Heart left ventricle (tissue), 16 donors: Measurements from ENCODE around the gene RAD51C. TPM values are rescaled to one million over a fixed set of nuclear protein-coding genes. Genes with fewer than 3 reads are reported as not detected.
A peak's percentile ranks its signal among the peaks of the same experiment; 100 is the strongest.
"Not testable (repeated sequence)": the region's sequence is repeated elsewhere in the genome, so short reads cannot be mapped to it uniquely, and the experiment has no call there.

Experiments used
- ATAC-seq, 4 donors: fragments of 200-7000 bp; cut with Tn5 transposase; one replicate each; pipeline ENCODE4 v1.9.1; 2020 to 2022; ENCODE audit warnings: moderate library complexity in 4 of 4, mild to moderate bottlenecking in 3 of 4, moderate number of reproducible peaks in 1 of 4
- DNase-seq, 5 donors: peaks; one replicate each; pipeline ENCODE4 v3.0.0-alpha.2; 2020
- H3K27ac ChIP-seq, 12 donors: fragments of 200-600 bp; sonication (generic) in 4 of 12; one replicate each; pipeline versions ENCODE4 v1.5.0 to v1.8.0; 2016 to 2022; ENCODE audit warnings: mild to moderate bottlenecking in 2 of 12
- H3K27me3 ChIP-seq, 9 donors: fragments of 200-600 bp; sonication (generic) in 2 of 9; one replicate each; pipeline versions ENCODE4 v1.5.1 to v1.8.0; 2016 to 2022; ENCODE audit warnings: mild to moderate bottlenecking in 3 of 9
- H3K36me3 ChIP-seq, 9 donors: fragments of 200-600 bp; sonication (generic) in 2 of 9; one replicate each; pipeline versions ENCODE4 v1.5.0 to v1.8.0; 2018 to 2022; ENCODE audit warnings: mild to moderate bottlenecking in 2 of 9
- H3K4me1 ChIP-seq, 12 donors: fragments of 200-600 bp; sonication (generic) in 4 of 12; one replicate each; pipeline versions ENCODE4 v1.5.0 to v1.8.0; 2016 to 2022; ENCODE audit warnings: mild to moderate bottlenecking in 3 of 12
- H3K4me3 ChIP-seq, 12 donors: fragments of 200-600 bp; sonication (generic) in 4 of 12; one replicate each; pipeline versions ENCODE4 v1.5.0 to v1.8.0; 2017 to 2022; ENCODE audit warnings: mild to moderate bottlenecking in 9 of 12, moderate library complexity in 4 of 12
- H3K9me3 ChIP-seq, 12 donors: fragments of 200-600 bp; sonication (generic) in 4 of 12; one replicate each; pipeline versions ENCODE4 v1.5.0 to v1.8.0; 2016 to 2022; ENCODE audit warnings: mild to moderate bottlenecking in 1 of 12
- POLR2A ChIP-seq, 2 donors: fragments of 450-650 bp; IDR thresholded peaks; one replicate each; pipeline ENCODE4 v1.6.1; 2017; ENCODE audit warnings: antibody characterized with exemption in 2 of 2, mild to moderate bottlenecking in 2 of 2, moderate library complexity in 2 of 2
- WGBS, 4 donors: extraction: QIAGEN DNeasy Blood & Tissue Kit in 2 of 4; methylation state at CpG; one replicate each; pipeline versions ENCODE4 v1.1.5 to v1.1.7; 2013 to 2018; 5-methylcytosine and 5-hydroxymethylcytosine counted together
- intact Hi-C, 10 donors: fragments of 100-400 bp; cut with DNase I; formaldehyde crosslinking; loops; one replicate each; pipeline versions ENCODE4 v1.11.1 to v1.14.2; 2022
- polyA plus RNA-seq, 2 donors: library from polyadenylated mRNA; stranded (reverse); fragments of 200-250 nt; gene quantifications; one replicate each; pipeline ENCODE4 v1.2.3, GENCODE V29; 2013
- total RNA-seq, 9 donors: library from RNA; depleted of rRNA in 2 of 9; stranded (reverse); fragments of >200 nt in 2 of 9; fragmentation: NEBNext Ultra II Directional in 3 of 9; extraction: Animal tissue kit (Norgen Biotek cat#: 25700) in 3 of 9; gene quantifications; one replicate each; pipeline versions ENCODE4 v1.1.0 to v1.2.4, GENCODE V29; 2016 to 2023
- TF ChIP-seq, protein P1 (sequence below), 12 donors: fragments of 200-600 bp; sonication (generic) in 4 of 12; IDR thresholded peaks; one replicate each; pipeline versions ENCODE4 v1.5.0 to v1.8.0; 2018 to 2022; ENCODE audit warnings: antibody characterized with exemption in 12 of 12, mild to moderate bottlenecking in 5 of 12
- donor health status: ischemic (EF 13 %, LVEDD 7.1; RV severe dilation, severe dysfunction).
- donor health status: healthy with polysubstance abuse.
- donor health status: DM: no; HTN: yes; CAD: no.
- donor health status: DM: no; HTN: no; CAD: no.
- donor health status: ischemic (EF 25% LVEDD 6.9; RV normal size, moderate dysfunction).
- donor health status: ischemic (EF 25% LVEDD 5.7; RV mildly dilated, moderate dysfunction).
- donor health status: healthy.
- donor health status: DM: yes; HTN: yes; CAD: no.
- donor health status: ischemic (EF 35%, LVEDD 5.7; RV mildly dilated, moderate dysfunction).
- donor health status: nonischemic (EF 11% LVEDD 7.7; RV severe dilation, severe dysfunction).
- donor health status: DM: yes; HTN: yes; CAD: no.
- donor health status: PGD.
- donor health status: ischemic (EF 29% LVEDD 5.4; RV normal size, mild dysfunction).
- donor health status: nonischemic (EF 23%, LVEDD 6.1; RV moderate dilation, normal function).

RAD51C gene
- total and polyA plus RNA-seq, 11 donors: 17.1 to 48.9 (median 39.6) TPM

DNA sequence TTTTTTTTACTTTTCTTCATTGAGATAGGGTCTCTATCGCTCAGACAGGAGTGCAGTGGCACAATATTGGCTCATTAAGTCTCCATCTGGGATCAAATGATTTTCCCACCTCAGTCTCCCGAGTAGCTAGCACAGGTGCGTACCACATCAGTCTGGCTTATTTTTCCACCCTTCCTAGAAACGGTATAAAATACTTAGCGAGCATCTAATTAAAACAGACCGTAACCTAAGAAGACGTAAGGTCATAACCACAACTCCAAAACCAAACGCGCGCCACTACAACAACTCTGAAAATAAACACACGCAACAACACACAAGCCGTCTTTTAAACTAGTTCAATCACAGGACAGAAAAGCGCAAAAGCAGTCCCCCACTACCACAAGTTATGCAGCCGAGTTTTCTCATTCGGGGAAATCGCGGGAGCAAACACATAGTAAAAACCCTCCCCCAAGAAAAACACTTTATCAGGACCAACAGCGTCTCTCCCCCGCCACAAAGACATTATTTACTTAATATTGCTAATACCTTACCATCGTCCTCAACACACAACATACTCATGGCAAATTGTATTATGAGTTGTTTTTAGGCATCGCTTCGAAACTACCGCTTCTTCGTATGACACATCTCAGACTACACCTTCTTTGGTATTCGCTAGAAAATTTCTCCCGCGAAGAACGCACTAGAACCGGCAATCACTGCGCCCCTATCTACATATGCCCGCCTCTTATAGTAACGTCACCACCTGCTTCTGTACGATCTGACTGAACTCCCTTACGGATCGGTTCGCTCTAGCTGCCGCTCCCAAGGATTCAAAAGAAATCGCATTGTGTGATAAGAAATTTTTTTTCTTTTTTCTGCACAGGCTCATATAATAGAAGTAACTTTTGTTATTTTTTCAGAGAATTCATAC is 33.3 kb upstream of the RAD51C start:
- intact Hi-C loops: loop anchor here in 5 of 10 donors (1.0 to 2.0 kb wide), 5 partner anchors 26 to 141 kb away; partner anchors contain the start of genes RAD51C (in 1 of the 5) and TEX14 (in 1 of the 5)
- TF ChIP-seq, protein P1, sequence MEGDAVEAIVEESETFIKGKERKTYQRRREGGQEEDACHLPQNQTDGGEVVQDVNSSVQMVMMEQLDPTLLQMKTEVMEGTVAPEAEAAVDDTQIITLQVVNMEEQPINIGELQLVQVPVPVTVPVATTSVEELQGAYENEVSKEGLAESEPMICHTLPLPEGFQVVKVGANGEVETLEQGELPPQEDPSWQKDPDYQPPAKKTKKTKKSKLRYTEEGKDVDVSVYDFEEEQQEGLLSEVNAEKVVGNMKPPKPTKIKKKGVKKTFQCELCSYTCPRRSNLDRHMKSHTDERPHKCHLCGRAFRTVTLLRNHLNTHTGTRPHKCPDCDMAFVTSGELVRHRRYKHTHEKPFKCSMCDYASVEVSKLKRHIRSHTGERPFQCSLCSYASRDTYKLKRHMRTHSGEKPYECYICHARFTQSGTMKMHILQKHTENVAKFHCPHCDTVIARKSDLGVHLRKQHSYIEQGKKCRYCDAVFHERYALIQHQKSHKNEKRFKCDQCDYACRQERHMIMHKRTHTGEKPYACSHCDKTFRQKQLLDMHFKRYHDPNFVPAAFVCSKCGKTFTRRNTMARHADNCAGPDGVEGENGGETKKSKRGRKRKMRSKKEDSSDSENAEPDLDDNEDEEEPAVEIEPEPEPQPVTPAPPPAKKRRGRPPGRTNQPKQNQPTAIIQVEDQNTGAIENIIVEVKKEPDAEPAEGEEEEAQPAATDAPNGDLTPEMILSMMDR (IDR thresholded peaks at IDR 0.05): peak in 1 of 12 donors; percentile 15
- peak; percentile 93 to 98 for TF ChIP-seq POLR2A (IDR thresholded peaks at IDR 0.05)
- no peaks in the 10 kb centered on the region for H3K36me3 ChIP-seq
- H3K4me1 ChIP-seq: peaks cover 0 to 12% (median 0%) of the 10 kb centered on the region in 12 donors
- peak; percentile 95 to 98 (median 97) for ATAC-seq
- H3K4me3 ChIP-seq: peak overlapping the region in 11 of 12 donors; percentile 34 to 74 (median 48)
- H3K27me3 ChIP-seq: no peaks in the 10 kb centered on the region
- peaks cover 0 to 6% (median 0%) of the 10 kb centered on the region in 12 donors for H3K9me3 ChIP-seq
- peak in 4 of 5 donors; percentile 76 to 84 (median 78) for DNase-seq
- peak overlapping the region; percentile 58 to 90 (median 80) for H3K27ac ChIP-seq
- 2 to 3% (median 2%) methylated on average over 38 of the region's 38 CpGs for WGBS, 4 donors

DNA sequence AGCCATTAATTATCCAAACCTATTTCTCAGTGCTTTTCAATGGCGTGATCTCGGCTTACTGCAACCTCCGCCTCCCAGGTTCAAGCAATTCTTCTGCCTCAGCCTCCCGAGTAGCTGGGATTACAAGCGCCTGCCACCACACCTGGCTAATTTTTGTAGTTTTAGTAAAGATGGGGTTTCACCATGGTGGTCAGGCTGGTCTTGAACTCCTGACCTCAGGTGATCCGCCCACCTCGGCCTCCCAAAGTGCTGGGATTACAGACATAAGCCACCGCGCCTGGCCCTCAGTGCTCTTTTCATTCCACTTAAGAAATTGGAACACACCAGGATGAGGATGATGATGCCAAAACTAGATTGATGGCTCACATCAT is 32.7 kb upstream of the RAD51C start:
- DNase-seq, H3K9me3 ChIP-seq, H3K27me3 ChIP-seq, H3K36me3 ChIP-seq: not testable (repeated sequence)
- peak overlapping the region in 11 of 12 donors; percentile 34 to 74 (median 48) for H3K4me3 ChIP-seq
- intact Hi-C loops: loop anchor here in 5 of 10 donors (1.0 to 2.0 kb wide), 5 partner anchors 27 to 141 kb away; partner anchors contain the start of genes RAD51C (in 1 of the 5) and TEX14 (in 1 of the 5)
- 36 to 46% (median 42%) methylated on average over 9 of the region's 9 CpGs for WGBS, 4 donors
- peaks cover 0 to 12% (median 0%) of the 10 kb centered on the region in 12 donors for H3K4me1 ChIP-seq
- H3K27ac ChIP-seq: peak overlapping the region in 11 of 12 donors; percentile 58 to 90 (median 80)
- ATAC-seq: peak in 1 of 4 donors; percentile 9

DNA sequence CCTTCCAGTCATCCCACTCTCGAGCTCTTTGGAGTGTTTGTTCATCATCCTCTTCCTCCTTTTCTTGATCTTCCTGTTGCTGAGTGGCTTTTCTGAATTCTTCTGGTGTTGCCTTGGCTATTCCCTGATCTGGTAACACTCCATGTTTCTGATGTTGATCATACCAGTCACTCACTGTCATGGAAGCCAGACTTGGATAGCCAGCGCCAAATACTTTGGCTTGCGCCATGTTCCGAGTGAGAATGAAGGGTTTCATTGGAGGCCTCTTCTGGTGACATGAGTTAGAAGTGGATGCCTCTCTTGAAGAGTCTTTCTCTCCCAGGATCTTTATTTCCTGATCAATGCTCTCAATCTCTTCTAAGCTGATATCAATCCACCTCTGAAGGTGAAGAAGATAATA is 31.8 kb upstream of the RAD51C start:
- 84 to 93% (median 88%) methylated on average over 4 of the region's 4 CpGs for WGBS, 4 donors
- H3K27ac ChIP-seq: no peak overlapping the region
- TF ChIP-seq POLR2A (IDR thresholded peaks at IDR 0.05): no peak
- TF ChIP-seq, protein P1 (IDR thresholded peaks at IDR 0.05): no peak
- DNase-seq (no peak), ATAC-seq (no peak)
- peaks cover 0 to 12% (median 0%) of the 10 kb centered on the region in 12 donors for H3K4me1 ChIP-seq
- H3K27me3 ChIP-seq: no peaks in the 10 kb centered on the region
- H3K36me3 ChIP-seq: no peaks in the 10 kb centered on the region
- peaks cover 0 to 6% (median 0%) of the 10 kb centered on the region in 12 donors for H3K9me3 ChIP-seq
- H3K4me3 ChIP-seq: no peak overlapping the region
- intact Hi-C loops: no loop called here

DNA sequence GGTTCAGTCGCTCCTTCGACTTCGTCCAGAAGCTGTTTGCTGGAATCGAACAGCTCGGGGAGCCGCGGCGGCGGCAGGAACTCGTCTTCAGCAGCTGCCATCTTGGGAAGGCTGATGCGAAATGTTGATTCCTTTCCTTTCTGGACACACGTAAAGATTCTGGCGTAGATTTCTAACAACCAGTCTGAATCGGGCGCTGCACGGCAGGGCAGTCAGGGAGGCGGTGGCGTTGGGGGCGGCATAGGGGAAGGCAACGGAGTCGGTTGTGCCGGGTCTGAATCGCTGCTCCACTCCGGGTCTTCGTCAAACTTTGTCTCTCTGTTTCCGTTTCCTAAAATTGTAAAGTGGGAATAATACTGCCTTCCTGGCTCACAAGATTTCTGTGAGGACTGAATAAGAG is 30.9 kb upstream of the RAD51C start:
- WGBS, 4 donors: 90 to 94% (median 93%) methylated on average over 26 of the region's 26 CpGs
- TF ChIP-seq, protein P1 (IDR thresholded peaks at IDR 0.05): no peak
- TF ChIP-seq POLR2A (IDR thresholded peaks at IDR 0.05): no peak
- H3K9me3 ChIP-seq: peaks cover 0 to 6% (median 0%) of the 10 kb centered on the region in 12 donors
- peaks cover 0 to 16% (median 0%) of the 10 kb centered on the region in 12 donors for H3K4me1 ChIP-seq
- intact Hi-C loops: no loop called here
- no peak overlapping the region for H3K27ac ChIP-seq
- no peaks in the 10 kb centered on the region for H3K27me3 ChIP-seq
- no peak overlapping the region for H3K4me3 ChIP-seq
- no peaks in the 10 kb centered on the region for H3K36me3 ChIP-seq
- ATAC-seq (no peak), DNase-seq (no peak)
